HG02759 (cell line): ENCODE results near the gene SLC36A2.
"Not testable (repeated sequence)": the region's sequence is repeated elsewhere in the genome, so short reads cannot be mapped to it uniquely, and the experiment has no call there.

Experiments used
- ATAC-seq: cut with Tn5 transposase; IDR thresholded peaks from one replicate; pipeline ENCODE4 v1.9.1; 2021; ENCODE audit warnings: mild to moderate bottlenecking, moderate library complexity; ENCODE audit not compliant: unreplicated experiment

The SLC36A2 gene

GRCh38 chr5:151327585-151327984 is 19.8 kb downstream of the SLC36A2 start:
- no peak for ATAC-seq

- no peak for ATAC-seq
Measured at GRCh38 chr5:151326266-151326665, 21.1 kb downstream of the SLC36A2 start.

GRCh38 chr5:151320481-151320880 is 26.9 kb downstream of the SLC36A2 start:
- ATAC-seq, result no peak

GRCh38 chr5:151318850-151319732 is 28.3 kb downstream of the SLC36A2 start:
- peak; percentile 79 for ATAC-seq

- ATAC-seq, result no peak
Measured at GRCh38 chr5:151317871-151318270, 29.5 kb downstream of the SLC36A2 start.

- peak; percentile 75 for ATAC-seq
Measured at GRCh38 chr5:151315998-151316597, 31.3 kb downstream of the SLC36A2 start.

- ATAC-seq, result no peak
Measured at GRCh38 chr5:151313357-151313756, 34.0 kb downstream of the SLC36A2 start.

GRCh38 chr5:151312756-151313324 is 34.5 kb downstream of the SLC36A2 start:
- ATAC-seq, result no peak

- ATAC-seq, result no peak
Measured at GRCh38 chr5:151310932-151311331, 36.4 kb downstream of the SLC36A2 start.

GRCh38 chr5:151309821-151310220 is 37.5 kb downstream of the SLC36A2 start:
- not testable (repeated sequence) for ATAC-seq

GRCh38 chr5:151309266-151309665 is 38.1 kb downstream of the SLC36A2 start:
- not testable (repeated sequence) for ATAC-seq

GRCh38 chr5:151303666-151304065 is 43.7 kb downstream of the SLC36A2 start, which contains the start of gene SLC36A3:
Gene SLC36A3, minus strand, starts transcription at chr5:151303766. Its CDS starts 412 bp downstream, at chr5:151303354.
- no peak for ATAC-seq

- ATAC-seq, result peak; percentile 86
Measured at GRCh38 chr5:151298063-151298855, 49.1 kb downstream of the SLC36A2 start.

- no peak for ATAC-seq
Measured at GRCh38 chr5:151296974-151297373, 50.4 kb downstream of the SLC36A2 start.

- no peak for ATAC-seq
Measured at GRCh38 chr5:151296478-151296830, 50.9 kb downstream of the SLC36A2 start.

- no peak for ATAC-seq
Measured at GRCh38 chr5:151295791-151296477, 51.4 kb downstream of the SLC36A2 start.

GRCh38 chr5:151295138-151295537 is 52.2 kb downstream of the SLC36A2 start:
- ATAC-seq, result no peak

GRCh38 chr5:151293624-151294023 is 53.7 kb downstream of the SLC36A2 start:
- ATAC-seq, result no peak

GRCh38 chr5:151288180-151288579 is 59.2 kb downstream of the SLC36A2 start:
- ATAC-seq, result peak; percentile 44

- no peak for ATAC-seq
Measured at GRCh38 chr5:151286246-151286645, 61.1 kb downstream of the SLC36A2 start.
